Fibroblast of pulmonary artery (primary cell): ENCODE results near the gene PACS1.

Experiments
- DNase-seq: peaks from one replicate; pipeline ENCODE4 v3.0.0-alpha.2; 2010; ENCODE audit warnings: low read depth
- H3K4me3 ChIP-seq: replicated peaks from 2 replicates; pipeline ENCODE4 v1.5.1; 2011; ENCODE audit warnings: low read depth, mild to moderate bottlenecking, control low read depth, low read length, moderate library complexity
- TF ChIP-seq, protein P1 (sequence below): IDR thresholded peaks from 2 replicates; pipeline ENCODE4 v1.5.1; 2011; ENCODE audit warnings: mild to moderate bottlenecking, control low read depth, low read length, inconsistent platforms; ENCODE audit errors: missing control alignments

The PACS1 gene

DNA sequence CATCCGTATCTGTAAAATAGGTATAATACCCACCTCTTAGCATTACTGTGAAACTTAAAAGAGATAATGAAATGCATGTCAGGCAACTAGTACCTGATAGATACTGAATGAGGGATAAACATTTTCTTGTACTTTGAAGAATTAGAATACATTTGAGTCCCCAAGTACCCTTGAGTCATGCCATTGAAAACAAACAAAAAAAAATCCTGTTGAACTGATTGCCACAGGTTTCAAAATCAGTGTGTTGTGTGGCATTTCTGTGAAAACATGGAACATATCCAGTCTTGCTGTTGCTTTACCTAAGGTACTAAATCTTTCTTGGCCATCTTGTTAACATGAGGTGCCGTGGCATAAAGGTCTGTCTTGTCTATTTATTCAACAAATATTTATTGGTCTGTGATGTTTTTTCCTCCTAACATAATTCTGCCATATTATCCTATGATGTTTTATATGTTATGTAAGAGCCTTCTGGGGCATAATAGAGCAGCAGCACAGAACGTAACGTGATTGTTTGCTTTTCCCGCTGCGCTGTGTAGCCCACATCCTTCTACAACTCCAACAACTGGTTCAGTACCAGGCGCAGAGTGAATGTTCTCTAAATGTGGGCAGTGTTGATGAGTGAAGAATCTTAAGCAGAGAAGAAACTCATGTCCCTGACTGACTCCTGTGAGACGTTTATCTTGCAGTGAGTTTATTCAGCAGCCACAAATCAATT is 119.1 kb downstream of the PACS1 start:
- no peak for DNase-seq
- TF ChIP-seq, protein P1, sequence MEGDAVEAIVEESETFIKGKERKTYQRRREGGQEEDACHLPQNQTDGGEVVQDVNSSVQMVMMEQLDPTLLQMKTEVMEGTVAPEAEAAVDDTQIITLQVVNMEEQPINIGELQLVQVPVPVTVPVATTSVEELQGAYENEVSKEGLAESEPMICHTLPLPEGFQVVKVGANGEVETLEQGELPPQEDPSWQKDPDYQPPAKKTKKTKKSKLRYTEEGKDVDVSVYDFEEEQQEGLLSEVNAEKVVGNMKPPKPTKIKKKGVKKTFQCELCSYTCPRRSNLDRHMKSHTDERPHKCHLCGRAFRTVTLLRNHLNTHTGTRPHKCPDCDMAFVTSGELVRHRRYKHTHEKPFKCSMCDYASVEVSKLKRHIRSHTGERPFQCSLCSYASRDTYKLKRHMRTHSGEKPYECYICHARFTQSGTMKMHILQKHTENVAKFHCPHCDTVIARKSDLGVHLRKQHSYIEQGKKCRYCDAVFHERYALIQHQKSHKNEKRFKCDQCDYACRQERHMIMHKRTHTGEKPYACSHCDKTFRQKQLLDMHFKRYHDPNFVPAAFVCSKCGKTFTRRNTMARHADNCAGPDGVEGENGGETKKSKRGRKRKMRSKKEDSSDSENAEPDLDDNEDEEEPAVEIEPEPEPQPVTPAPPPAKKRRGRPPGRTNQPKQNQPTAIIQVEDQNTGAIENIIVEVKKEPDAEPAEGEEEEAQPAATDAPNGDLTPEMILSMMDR = no peak
- H3K4me3 ChIP-seq = no peak overlapping the region

DNA sequence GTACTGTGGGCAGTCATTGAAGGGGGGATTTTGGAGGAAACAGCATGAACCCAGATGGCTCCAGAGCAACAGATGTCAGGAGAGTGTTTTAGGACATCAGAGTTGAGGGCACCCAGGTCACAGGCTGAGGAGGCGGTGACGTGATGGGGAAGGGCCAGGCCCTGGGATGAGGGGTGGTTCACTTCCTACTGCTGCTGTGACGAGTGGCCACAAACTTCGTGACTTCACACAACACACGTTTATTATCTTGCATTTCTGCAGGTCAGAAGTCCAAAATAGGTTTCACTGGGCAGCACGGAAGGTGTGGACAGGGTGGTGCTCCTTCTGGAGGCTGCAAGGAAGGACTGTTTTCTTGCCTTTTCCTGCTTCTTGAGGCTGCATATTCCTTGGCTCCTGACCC is 120.7 kb downstream of the PACS1 start:
- no peak for DNase-seq
- no peak overlapping the region for H3K4me3 ChIP-seq
- TF ChIP-seq, protein P1 = no peak

DNA sequence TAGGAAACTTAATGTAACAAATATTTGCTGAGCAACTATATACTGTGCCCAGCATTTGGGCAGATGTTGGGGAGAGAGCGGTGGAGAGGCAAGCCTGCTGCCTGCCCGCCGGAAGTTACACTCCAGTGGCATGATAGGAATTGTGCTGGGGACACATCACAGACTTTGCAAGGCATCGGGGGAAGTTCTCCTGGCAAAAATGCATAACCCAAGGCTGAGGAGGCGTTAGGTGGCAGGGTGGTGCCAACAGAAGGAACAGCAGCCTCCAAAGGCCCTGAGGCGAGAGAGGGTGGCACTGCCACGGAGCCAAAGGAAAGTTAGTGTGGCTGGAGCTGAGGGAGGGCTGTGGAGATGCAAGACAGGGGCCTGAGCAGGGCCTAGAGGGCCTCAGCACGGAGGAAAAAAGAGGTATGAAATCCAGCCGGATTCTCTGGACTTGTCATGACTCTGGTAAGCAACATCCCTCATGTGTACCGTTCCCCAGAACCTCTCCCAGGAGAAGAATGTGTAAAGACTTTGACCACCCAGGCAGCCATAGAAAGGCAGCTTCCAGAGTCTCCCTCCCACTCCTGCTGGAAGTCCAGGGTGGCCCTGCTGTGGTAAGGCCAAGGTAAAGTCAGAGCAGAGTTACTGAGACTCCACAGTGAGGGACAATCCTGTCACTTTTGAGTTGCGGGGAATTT is 122.2 kb downstream of the PACS1 start:
- no peak overlapping the region for H3K4me3 ChIP-seq
- TF ChIP-seq, protein P1 = no peak

DNA sequence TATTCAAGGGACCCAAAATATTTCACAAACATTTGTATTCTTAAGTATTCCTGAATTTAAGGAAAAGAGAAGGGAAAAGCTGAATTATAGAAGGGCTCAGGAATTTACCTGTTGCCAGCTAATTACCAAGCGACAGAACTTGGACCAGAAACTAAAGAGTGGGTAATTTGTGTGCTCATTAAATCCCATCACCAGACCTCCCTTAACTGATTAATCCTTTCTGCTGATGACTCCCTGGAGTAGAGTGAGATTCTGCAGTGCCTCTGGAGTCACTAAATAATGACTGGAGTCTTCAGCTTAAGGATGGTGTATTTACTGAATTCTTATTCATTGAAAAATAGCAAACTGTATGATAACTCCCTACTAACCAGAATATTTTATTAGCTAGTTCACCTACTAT is 124.3 kb downstream of the PACS1 start:
- H3K4me3 ChIP-seq = no peak overlapping the region
- TF ChIP-seq, protein P1 = no peak
- DNase-seq = no peak

More for the DNA sequence above, 122.2 kb downstream of the PACS1 start:
- DNase-seq = peak; percentile 21

DNA sequence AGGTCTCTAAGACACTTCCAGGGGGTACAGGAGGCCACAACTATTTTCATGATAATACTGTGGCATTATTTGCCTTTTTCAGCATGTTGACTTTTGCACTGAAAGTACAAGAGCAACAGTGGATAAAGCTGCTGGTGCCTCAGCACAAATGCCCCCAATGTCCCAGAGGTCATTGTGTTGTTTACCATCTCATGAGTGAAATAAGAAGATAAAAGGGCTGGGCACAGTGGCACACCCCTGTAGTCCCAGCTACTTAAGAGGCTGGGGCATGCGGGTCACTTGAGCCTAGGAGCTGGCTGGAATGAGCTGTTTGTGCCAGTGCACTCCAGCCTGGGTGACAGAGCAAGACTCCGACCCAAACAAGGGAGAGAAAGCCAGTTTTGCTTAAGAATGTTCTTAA is 125.8 kb downstream of the PACS1 start:
- TF ChIP-seq, protein P1 = no peak
- DNase-seq = no peak
- H3K4me3 ChIP-seq = no peak overlapping the region

DNA sequence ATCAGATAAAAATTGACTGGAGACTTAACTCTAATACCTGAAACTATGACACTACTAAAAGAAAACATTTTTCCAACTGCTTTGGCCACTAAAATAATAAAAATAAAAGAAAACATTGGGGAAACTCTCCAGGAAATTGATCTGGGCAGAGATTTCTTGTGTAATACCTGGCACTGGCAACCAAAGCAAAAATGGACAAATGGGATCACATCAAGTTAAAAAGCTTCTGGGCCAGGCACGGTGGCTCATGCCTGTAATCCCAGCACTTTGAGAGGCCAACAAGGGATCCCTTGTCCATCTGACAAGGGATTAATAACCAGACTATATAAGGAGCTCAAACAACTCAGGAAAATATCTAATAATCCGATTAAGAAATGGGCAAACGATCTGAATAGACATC is 133.8 kb downstream of the PACS1 start:
- H3K4me3 ChIP-seq = no peak overlapping the region
- DNase-seq = no peak
- TF ChIP-seq, protein P1 = no peak

DNA sequence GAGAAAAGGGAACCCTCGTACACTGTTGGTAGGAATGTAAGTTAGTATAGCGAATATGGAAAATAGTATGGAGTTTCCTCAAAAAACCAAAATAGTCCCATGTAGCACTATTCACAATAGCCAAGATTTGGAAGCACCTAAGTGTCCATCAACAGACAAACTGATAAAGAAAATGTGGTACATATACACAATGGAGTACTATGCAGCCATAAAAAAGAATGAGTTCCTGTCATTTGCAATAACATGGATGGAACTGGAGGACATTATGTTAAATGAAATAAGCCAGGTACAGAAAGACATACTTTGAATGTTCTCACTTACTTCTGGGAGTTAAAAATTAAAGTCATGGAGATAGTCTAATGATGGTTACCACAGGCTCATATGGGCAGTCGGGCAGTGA is 134.3 kb downstream of the PACS1 start:
- H3K4me3 ChIP-seq = no peak overlapping the region
- DNase-seq = no peak
- TF ChIP-seq, protein P1 = no peak
